T-helper 9 cell (primary cell): ENCODE results near the gene IFT27.

Experiments
- DNase-seq: peaks from one replicate; pipeline ENCODE4 v3.0.0-alpha.2; 2020
- total RNA-seq, 2 donors: gene quantifications; one replicate each; lab custom pipeline; 2026; lab: John Stamatoyannopoulos, UW

IFT27 gene, protein sequence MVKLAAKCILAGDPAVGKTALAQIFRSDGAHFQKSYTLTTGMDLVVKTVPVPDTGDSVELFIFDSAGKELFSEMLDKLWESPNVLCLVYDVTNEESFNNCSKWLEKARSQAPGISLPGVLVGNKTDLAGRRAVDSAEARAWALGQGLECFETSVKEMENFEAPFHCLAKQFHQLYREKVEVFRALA
- total RNA-seq, result 14.7 to 21.3 reads per million in 2 donors

DNA sequence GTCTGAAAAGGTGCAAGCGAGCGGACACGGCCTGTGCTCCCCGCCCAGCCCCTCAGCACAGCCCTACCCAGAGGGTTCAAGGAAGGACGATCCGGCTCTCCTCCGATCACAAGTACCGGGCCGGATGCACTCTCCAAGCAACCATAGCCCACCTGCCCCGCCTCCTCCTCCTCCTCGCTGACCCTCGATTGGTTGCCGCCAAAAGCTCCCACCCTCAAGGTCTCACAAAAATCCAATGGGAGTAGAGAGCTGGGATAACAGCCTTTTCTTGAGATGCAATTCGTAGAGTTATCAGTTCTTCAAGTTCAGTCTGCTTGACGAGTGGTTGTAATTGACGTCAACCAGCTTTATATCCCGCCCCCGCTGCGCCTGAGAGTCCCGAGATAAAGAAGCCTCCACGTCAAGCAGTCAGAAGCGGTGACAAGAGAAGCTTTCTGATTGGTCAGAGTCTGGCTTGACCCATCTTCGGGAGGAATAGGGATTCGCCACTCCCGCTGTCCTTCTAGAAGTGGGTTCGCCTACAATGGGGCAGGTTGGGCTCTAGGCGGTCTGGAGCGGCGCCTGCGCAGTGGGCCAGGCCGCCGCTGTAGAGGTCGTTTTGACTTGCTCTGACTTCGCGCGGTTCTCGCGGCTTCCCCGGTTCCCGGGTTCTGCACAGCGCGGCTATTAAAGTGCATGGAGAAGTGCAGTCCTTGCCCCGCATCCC is at the start of gene IFT27:
IFT27 (minus strand) TSS at position 156 of the 706 bp plus-strand sequence. CDS start 412 bp downstream, outside the sequence.
- DNase-seq, result peak; percentile 88

- DNase-seq, result no peak
Measured at GRCh38 chr22:36824655-36825054, 48.7 kb upstream of the IFT27 start.

- no peak for DNase-seq
Measured at GRCh38 chr22:36823186-36823839, 47.4 kb upstream of the IFT27 start.

- DNase-seq, result no peak
Measured at GRCh38 chr22:36822581-36822980, 46.7 kb upstream of the IFT27 start.

GRCh38 chr22:36819112-36819511 is 43.2 kb upstream of the IFT27 start:
- DNase-seq, result no peak

GRCh38 chr22:36818010-36818642 is 42.2 kb upstream of the IFT27 start:
- DNase-seq, result no peak

GRCh38 chr22:36817525-36817848 is 41.6 kb upstream of the IFT27 start:
- DNase-seq, result no peak

DNA sequence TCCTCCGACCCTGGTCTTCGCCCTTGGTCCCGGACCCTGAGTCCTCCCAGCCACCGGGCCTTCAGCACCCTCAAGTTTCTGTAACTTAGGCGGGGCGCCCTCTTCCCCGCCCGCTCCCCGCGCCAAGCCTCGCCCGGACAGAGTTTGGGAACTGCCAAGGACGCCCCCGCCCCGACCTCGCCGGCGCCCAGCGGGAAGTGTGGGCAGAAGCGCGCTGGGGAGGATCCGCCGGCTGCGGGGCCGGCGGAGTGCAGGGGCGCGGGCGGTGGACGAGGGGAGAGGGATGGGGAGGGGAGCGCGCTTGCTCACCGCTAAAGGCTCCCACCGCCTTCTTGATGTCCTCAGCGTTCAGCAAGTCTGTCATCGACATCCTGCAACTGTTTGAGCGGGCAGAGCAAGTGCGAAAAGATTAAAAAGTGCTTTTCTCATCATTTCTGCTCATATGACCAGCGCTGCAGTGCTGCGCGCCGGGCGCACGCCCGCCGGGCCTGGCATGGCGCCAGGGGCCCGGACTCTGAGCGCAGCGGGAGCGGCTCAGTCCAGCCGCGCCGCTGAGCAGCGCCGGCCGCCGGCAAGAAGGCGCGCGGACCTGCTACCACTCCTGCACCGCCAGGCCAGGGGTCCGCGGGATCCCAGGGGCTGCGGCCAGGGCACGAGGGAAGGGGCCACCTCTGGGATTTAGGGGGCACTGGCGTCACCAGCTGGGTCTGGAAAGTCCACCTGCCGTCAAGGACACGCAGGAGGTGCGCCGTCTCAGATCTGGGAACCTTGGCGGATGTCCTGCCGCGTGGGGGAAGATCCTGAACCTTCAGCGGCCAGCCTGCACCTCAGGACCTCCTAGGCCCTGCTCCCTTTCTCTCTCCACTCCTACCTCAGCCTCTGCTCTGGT is 41.0 kb upstream of the IFT27 start, which contains the start of gene PVALB:
PVALB (minus strand) TSS at position 400 of the 889 bp plus-strand sequence; CDS start at position 370, 30 bp downstream.
- DNase-seq, result no peak

GRCh38 chr22:36816339-36816635 is 40.4 kb upstream of the IFT27 start:
- DNase-seq, result no peak

DNA sequence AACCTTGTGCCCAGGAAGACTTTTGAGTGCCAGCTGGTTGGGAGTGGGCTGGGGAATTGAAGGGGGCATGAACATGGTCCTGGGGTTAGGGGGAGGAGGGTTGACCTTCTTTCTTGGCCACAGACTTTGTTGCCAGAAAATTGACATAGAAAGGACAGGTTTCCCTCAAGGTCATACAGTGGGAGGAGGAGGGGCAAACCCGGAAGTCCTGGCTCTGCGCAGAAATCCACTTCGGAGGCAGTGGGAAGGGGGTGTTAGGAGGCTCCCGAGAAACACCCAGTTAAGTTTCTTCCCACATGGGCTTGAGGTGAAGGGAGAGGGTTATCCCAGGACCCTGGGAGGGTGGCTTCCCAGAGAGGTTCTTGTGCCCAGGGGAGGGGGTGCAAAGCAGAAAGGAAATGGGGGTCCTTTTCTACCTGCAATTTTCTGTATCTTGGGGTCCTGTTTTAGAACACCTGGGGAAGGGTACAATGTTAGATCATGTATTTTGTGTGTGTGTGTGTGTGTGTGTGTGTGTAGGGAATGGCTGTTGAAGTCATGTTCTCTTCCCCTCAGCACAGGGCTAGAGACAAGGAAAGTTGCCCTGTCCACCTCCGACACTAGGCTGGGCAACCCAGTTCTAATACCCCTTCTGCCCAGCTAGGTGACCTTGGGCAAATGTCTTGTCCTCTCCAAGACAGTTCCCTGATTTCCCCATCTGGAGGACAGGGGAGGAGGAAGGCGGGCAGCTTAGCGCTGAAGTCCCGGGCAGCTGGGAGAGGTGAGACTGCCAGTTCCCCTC is 39.8 kb upstream of the IFT27 start:
- DNase-seq, result no peak

- no peak for DNase-seq
Measured at GRCh38 chr22:36814801-36815200, 38.9 kb upstream of the IFT27 start.

DNA sequence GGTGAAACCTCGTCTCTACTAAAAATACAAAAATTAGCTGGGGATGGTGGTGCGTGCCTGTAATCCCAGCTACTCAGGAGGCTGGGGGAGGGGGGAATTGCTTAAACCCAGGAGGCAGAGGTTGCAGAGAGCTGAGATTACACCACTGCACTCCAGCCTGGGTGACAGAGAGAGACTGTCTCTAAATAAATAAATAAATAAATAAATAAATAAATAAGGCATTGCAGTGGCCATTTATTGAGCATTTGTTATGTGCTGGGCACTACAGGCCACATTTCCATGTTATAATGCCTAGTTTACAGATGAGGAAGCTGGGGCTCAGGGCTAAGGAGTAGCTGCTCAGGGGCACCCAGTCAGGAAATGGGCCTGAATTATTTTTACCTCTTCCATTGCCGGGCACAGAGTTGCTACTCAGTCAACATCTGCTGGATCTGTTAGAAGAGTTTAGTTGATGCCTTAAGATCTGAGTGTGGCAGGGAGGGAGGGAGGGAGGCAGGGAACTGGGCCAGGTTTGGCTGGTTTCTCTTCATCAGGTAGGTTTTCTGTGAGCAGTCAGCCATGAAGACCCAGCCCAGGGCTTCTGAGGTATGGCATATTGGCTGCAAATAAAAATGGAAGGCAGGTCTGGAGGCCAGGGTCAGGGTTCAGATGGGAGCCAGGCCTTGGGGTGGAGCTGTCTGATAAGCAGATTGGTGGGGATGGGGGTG is 35.3 kb upstream of the IFT27 start:
- DNase-seq, result no peak

DNA sequence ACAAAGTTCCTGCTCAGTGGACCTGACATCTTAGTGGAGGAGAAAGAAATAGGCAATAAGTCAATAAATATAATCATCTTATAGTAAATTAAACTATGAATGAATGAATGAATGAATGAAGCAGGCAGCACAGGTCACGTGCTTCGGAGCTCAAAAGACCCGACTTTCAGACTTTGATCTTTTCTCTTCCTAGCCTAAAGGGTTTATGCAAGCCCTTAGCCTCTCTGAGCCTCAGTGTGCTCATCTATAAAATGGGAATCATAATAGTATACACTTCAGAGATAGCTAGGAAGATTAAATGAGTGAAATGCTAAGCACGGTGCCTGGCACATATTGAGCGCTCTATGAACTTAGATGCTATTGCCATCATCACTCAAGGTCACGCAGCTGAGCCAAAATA is 33.4 kb upstream of the IFT27 start:
- DNase-seq, result no peak

DNA sequence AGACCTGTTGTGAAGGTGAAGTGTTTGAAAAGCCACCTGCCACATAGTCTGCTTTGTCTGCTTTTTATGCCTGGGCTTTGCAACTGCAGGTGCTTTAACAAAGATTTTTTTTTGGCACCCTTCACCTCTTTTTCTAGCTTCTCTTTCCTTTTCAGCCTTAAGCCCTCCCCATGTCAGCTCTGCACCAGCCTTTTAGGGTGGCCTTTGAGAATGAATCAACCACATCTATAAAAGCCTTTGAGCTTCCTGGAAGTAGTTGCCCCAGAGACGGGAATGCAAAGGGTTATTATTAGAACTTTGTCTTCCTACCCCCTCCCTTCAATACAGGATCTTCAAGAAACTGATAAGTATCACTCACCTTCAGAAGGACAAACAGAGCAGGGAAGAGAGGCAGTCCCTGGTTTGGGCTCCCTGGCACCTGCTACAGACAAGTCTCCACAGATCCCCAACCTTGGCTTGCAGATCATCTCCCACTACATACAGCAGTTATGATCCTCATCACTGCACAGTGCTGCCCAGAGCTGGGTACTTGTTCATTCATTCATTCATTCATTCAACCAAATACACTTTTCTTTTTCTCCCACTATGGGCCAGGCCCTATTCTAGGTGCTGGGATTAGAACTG is 32.9 kb upstream of the IFT27 start:
- no peak for DNase-seq

DNA sequence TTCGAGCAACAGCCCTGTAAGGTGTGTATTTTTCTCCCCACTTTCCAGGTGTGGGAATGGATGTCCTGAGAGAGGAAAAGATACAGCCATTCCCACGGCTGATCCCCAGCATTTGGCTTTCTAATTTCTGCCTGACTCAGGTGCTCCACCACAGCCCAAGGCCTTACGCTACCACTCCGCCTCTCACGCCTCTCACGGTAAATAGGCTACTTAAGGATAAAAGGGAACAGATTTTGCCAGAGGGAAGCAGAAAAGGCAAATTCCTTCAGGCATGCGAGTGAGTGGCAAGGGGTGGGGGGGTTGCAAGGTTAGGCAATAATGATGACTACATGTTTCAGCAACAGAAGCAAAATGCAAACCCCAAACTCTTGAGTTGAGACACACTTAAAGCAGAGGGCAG is 31.7 kb upstream of the IFT27 start:
- DNase-seq, result no peak

DNA sequence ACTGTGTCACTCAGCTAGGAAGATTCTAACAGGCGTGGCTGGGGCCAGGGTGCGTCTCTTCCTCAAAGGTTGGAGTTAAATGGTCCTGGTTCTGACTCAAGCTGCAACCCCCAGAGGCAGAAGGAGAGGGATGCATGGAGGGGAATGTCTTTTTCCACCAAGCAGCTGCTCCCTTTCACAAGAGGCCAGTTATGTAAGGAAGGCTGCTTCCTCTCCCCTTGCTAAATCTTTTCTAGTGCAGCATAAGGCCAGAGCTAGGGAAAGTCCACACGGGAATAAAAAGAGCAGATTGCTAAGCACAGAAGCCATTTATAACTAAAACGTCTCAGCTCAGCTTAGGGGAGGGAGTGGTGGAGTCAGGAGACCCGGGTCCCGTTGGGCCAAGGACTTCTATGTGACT is 30.9 kb upstream of the IFT27 start:
- DNase-seq, result no peak

- DNase-seq, result no peak
Measured at GRCh38 chr22:36803358-36803757, 27.4 kb upstream of the IFT27 start.

DNA sequence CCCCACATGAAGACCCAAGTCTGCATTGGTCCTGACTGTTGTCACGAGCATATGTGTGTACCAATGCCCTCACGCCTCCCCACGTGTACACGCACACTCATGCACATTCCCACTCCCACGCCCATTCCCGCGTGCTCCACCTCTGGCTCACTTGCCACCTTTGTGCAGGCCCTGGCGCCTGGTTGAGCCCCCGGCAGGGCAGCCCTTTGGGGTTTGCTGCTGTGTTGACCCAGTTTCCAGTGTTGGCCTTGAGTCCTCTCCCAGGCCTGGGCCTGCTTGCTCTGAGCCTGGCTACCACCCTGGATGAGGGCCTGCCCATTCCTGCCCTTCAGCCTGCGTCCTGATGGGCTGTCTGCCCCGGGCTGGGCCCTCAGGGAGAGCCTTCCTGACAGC is 22.8 kb upstream of the IFT27 start:
- DNase-seq, result no peak

GRCh38 chr22:36797911-36798673 is 22.2 kb upstream of the IFT27 start:
- DNase-seq, result no peak

DNA sequence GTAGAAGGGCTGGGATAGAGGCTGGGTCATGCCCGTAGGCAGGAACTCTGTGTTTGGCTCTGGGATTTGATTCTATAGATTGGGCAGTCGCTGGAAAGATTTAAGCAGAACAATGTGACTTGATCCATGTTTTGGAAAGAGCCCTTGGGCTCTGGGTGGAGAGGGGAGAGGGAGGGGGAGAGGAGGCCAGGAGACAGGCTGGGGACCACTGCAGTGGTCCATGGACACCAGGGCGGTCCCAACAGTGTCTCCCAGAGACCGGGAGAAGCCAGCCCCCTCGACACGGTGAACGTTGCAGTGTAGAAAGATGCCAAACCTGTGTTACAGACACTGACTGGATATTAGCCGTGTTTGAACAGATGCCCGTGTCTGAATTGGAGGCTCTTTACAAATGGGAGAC is 21.5 kb upstream of the IFT27 start:
- DNase-seq, result no peak
